Right renal cortex interstitium (tissue), 3 donors: ENCODE measurements around the gene FBXO46. TPM values are rescaled to one million over a fixed set of nuclear protein-coding genes. Genes with fewer than 3 reads are reported as not detected.
A peak's percentile ranks its signal among the peaks of the same experiment; 100 is the strongest.
"Not testable (repeated sequence)": the region's sequence is repeated elsewhere in the genome, so short reads cannot be mapped to it uniquely, and the experiment has no call there.

Source experiments
- DNase-seq, 3 donors: peaks; one replicate each; pipeline ENCODE4 v3.0.0-alpha.2; 2013; ENCODE audit warnings: low read depth in 3 of 3, low spot score in 2 of 3
- polyA plus RNA-seq, 3 donors: library from polyadenylated mRNA; unstranded; fragments of 120-200 nt; gene quantifications; one replicate each; pipeline ENCODE4 v1.2.1, GENCODE V29; 2013; ENCODE audit not compliant: insufficient read length in 3 of 3

The FBXO46 gene
- polyA plus RNA-seq, 3 donors, result 9.6 to 11.8 (median 11.7) TPM

GRCh38 chr19:45692187-45693105, 38.2 kb downstream of the FBXO46 start, which contains the start of gene QPCTL:
QPCTL (plus strand) TSS chr19:45692666; CDS start chr19:45692704, 38 bp downstream.
- peak; percentile 96 to 98 (median 97) for DNase-seq

- DNase-seq, result peak; percentile 93 to 95 (median 95)
These were observed 39.0 kb downstream of the FBXO46 start, which contains the start of gene SNRPD2 for GRCh38 chr19:45691516-45692186. SNRPD2 (minus strand) TSS chr19:45691953; CDS start chr19:45691888, 65 bp downstream.

GRCh38 chr19:45687599-45687998, 43.1 kb downstream of the FBXO46 start:
- no peak for DNase-seq

GRCh38 chr19:45685045-45685444, 45.7 kb downstream of the FBXO46 start:
- DNase-seq, result not testable (repeated sequence)

GRCh38 chr19:45682908-45683307, 47.8 kb downstream of the FBXO46 start:
- DNase-seq, result no peak

GRCh38 chr19:45682117-45682516, 48.6 kb downstream of the FBXO46 start:
- no peak for DNase-seq

- DNase-seq, result no peak
These were observed 49.2 kb downstream of the FBXO46 start for GRCh38 chr19:45681391-45682015.

GRCh38 chr19:45677351-45678230, 53.1 kb downstream of the FBXO46 start:
- DNase-seq, result no peak

- no peak for DNase-seq
These were observed 53.8 kb downstream of the FBXO46 start for GRCh38 chr19:45676851-45677263.

- no peak for DNase-seq
These were observed 55.8 kb downstream of the FBXO46 start for GRCh38 chr19:45674946-45675345.

- DNase-seq, result no peak
These were observed 59.8 kb downstream of the FBXO46 start for GRCh38 chr19:45670670-45671453.

GRCh38 chr19:45668342-45668871, 62.3 kb downstream of the FBXO46 start:
- no peak for DNase-seq

- DNase-seq, result no peak
These were observed 62.9 kb downstream of the FBXO46 start, which contains the start of gene GIPR for GRCh38 chr19:45667620-45668341. GIPR (plus strand) TSS chr19:45668221; CDS start chr19:45669521, 1,300 bp downstream.

GRCh38 chr19:45664575-45664974, 66.1 kb downstream of the FBXO46 start:
- DNase-seq, result no peak

GRCh38 chr19:45663800-45664199, 66.9 kb downstream of the FBXO46 start:
- DNase-seq, result no peak

GRCh38 chr19:45660636-45661035, 70.1 kb downstream of the FBXO46 start:
- DNase-seq, result no peak
